B cell (primary cell): ENCODE results near the gene RECK. TPM values are rescaled to one million over a fixed set of nuclear protein-coding genes. Genes with fewer than 3 reads are reported as not detected.

Experiments
- ATAC-seq: fragments of 200-7000 bp; cut with Tn5 transposase; one replicate; pipeline ENCODE4 v1.10.0; 2021; ENCODE audit warnings: low read depth, mild to moderate bottlenecking, moderate number of reproducible peaks, moderate library complexity
- CTCF ChIA-PET: fragments of 350-600 bp; sonication (Branson Sonifier 250); formaldehyde crosslinking; loops from one replicate; lab custom pipeline; 2021; ENCODE audit warnings: antibody characterized with exemption, inconsistent platforms; lab: Charles Lee
- POLR2A ChIA-PET: fragments of 350-600 bp; sonication (Branson Sonifier 250); formaldehyde crosslinking; loops from one replicate; lab custom pipeline; 2021; ENCODE audit warnings: antibody characterized with exemption; lab: Charles Lee
- DNase-seq: peaks from one replicate; pipeline ENCODE4 v3.0.0; 2013
- H2AFZ ChIP-seq: 2 replicates; pipeline ENCODE4 v1.6.1; 2012; ENCODE audit warnings: mild to moderate bottlenecking, low read depth, low read length; ENCODE audit not compliant: insufficient read depth, poor library complexity, severe bottlenecking
- H3K27ac ChIP-seq, 2 donors: 1 replicate in 1 of 2; 2 replicates in 1 of 2; pipeline ENCODE4 v1.5.1; 2012 to 2013; ENCODE audit warnings: low read length in 2 of 2, mild to moderate bottlenecking in 2 of 2, moderate library complexity in 1 of 2
- H3K27me3 ChIP-seq, 4 experiments: fragments of 200-600 bp in 1 of 4; sonication (generic) in 1 of 4; replicated peaks in 1 of 4; 1 replicate in 2 of 4; 2 replicates in 2 of 4; pipeline versions ENCODE4 v1.6.1 to v1.7.0; 2013 to 2016; ENCODE audit warnings: low read length in 3 of 4, mild to moderate bottlenecking in 2 of 4, mixed read lengths in 1 of 4, moderate library complexity in 1 of 4; ENCODE audit not compliant: insufficient read depth in 4 of 4, control insufficient read depth in 3 of 4; ENCODE audit errors: control extremely low read depth in 1 of 4
- H3K36me3 ChIP-seq, 2 experiments: replicated peaks in 1 of 2; 1 replicate in 1 of 2; 2 replicates in 1 of 2; pipeline versions ENCODE4 v1.6.1 to v1.7.1; 2013; ENCODE audit warnings: low read length in 1 of 2; ENCODE audit not compliant: insufficient read depth in 2 of 2, control insufficient read depth in 1 of 2; ENCODE audit errors: control extremely low read depth in 1 of 2, extremely low read depth in 1 of 2
- H3K4me1 ChIP-seq, 2 donors: fragments of 200-600 bp in 1 of 2; sonication (generic) in 1 of 2; 1 replicate in 1 of 2; 2 replicates in 1 of 2; pipeline versions ENCODE4 v1.5.1 to v1.6.1; 2013 to 2017; ENCODE audit warnings: low read length in 2 of 2; ENCODE audit not compliant: control insufficient read depth in 2 of 2, insufficient read depth in 2 of 2
- H3K4me2 ChIP-seq: replicated peaks from 2 replicates; pipeline ENCODE3; 2012; ENCODE audit warnings: mild to moderate bottlenecking, low read depth, low read length; ENCODE audit not compliant: poor library complexity, severe bottlenecking
- H3K4me3 ChIP-seq, 5 experiments: fragments of 200-600 bp in 1 of 5; sonication (generic) in 1 of 5; 1 replicate in 3 of 5; 2 replicates in 2 of 5; pipeline versions ENCODE4 v1.5.1 to v1.7.0; 2011 to 2016; ENCODE audit warnings: low read length in 4 of 5, mild to moderate bottlenecking in 4 of 5, low read depth in 2 of 5, control low read depth in 1 of 5, moderate library complexity in 1 of 5; ENCODE audit not compliant: insufficient read depth in 1 of 5; ENCODE audit errors: control extremely low read depth in 1 of 5, extremely low read depth in 1 of 5
- H3K79me2 ChIP-seq: fragments of 200-600 bp; sonication (generic); one replicate; pipeline ENCODE4 v1.6.0; 2016; ENCODE audit warnings: low read length; ENCODE audit not compliant: control insufficient read depth, insufficient read depth
- H3K9ac ChIP-seq: fragments of 200-600 bp; sonication (generic); 2 replicates; pipeline ENCODE4 v1.6.1; 2017; ENCODE audit warnings: mild to moderate bottlenecking, low read length, moderate library complexity
- H3K9me3 ChIP-seq, 3 donors: one replicate each; pipeline versions ENCODE4 v1.6.1 to v1.7.1; 2013; ENCODE audit warnings: low read length in 2 of 3; ENCODE audit not compliant: control insufficient read depth in 2 of 3, insufficient read depth in 1 of 3; ENCODE audit errors: control extremely low read depth in 1 of 3
- H4K20me1 ChIP-seq: 2 replicates; pipeline ENCODE4 v1.6.0; 2012; ENCODE audit warnings: mild to moderate bottlenecking, low read length; ENCODE audit not compliant: insufficient read depth, control insufficient read depth, poor library complexity, severe bottlenecking
- H3K27ac Mint-ChIP-seq: one replicate; pipeline ENCODE4 v1.8.0; 2021; ENCODE audit warnings: mixed read lengths
- H3K27me3 Mint-ChIP-seq: one replicate; pipeline ENCODE4 v1.8.0; 2021; ENCODE audit warnings: mixed read lengths
- H3K4me1 Mint-ChIP-seq: one replicate; pipeline ENCODE4 v1.8.0; 2021; ENCODE audit warnings: mixed read lengths
- H3K4me3 Mint-ChIP-seq: one replicate; pipeline ENCODE4 v1.8.0; 2021; ENCODE audit warnings: mixed read lengths
- H3K9me3 Mint-ChIP-seq: one replicate; pipeline ENCODE4 v1.8.0; 2022; ENCODE audit warnings: mixed read lengths; ENCODE audit not compliant: insufficient read depth
- EZH2 ChIP-seq: IDR thresholded peaks from 2 replicates; pipeline ENCODE4 v1.6.1; 2012; ENCODE audit warnings: borderline replicate concordance, low read depth, mild to moderate bottlenecking, moderate library complexity, low read length; ENCODE audit not compliant: insufficient read depth, poor library complexity, severe bottlenecking
- WGBS: methylation state at CpG from one replicate; pipeline ENCODE4 v1.1.5; 2013; ENCODE audit warnings: missing lambda C conversion rate; ENCODE audit not compliant: insufficient coverage; 5-methylcytosine and 5-hydroxymethylcytosine counted together
- intact Hi-C: fragments of 100-400 bp; cut with micrococcal nuclease; formaldehyde crosslinking; loops from one replicate; pipeline ENCODE4 v1.10.0; 2022
- polyA plus RNA-seq: library from polyadenylated mRNA; depleted of rRNA; stranded (reverse); fragments of >200 nt; gene quantifications from 2 replicates; pipeline ENCODE4 v1.2.3, GENCODE V29; 2012
- total RNA-seq, 2 donors: library from RNA; stranded (reverse); fragments of 120-200 nt in 1 of 2; gene quantifications; 1 replicate in 1 of 2; 2 replicates in 1 of 2; pipeline versions ENCODE4 v1.2.3 to v1.2.4, GENCODE V29; 2013 to 2022
- TF ChIP-seq, protein P1 (sequence below): fragments of 200-600 bp; IDR thresholded peaks from one replicate; pipeline ENCODE4 v1.8.0; 2022; ENCODE audit warnings: antibody characterized with exemption, mild to moderate bottlenecking

Gene RECK
- total and polyA plus RNA-seq, 2 donors (not counting 1 experiment from before 2014, with no cell fraction given): 5.6 to 7.7 TPM

GRCh38 chr9:36045610-36046009, 8.9 kb downstream of the RECK start:
- no peak for ATAC-seq
- Histone ChIP-seq H3K9ac (no peak overlapping the region), H4K20me1 (no peaks in the 10 kb centered on the region), H3K4me1 (peaks cover 6 to 11% of the 10 kb centered on the region in 2 donors), H2AFZ (no peak overlapping the region), H3K27ac (no peak overlapping the region), H3K4me3 (no peak overlapping the region), H3K27me3 (no peaks in the 10 kb centered on the region), H3K4me2 (no peak overlapping the region), H3K79me2 (peaks cover 45% of the 10 kb centered on the region), H3K36me3 (no peaks in the 10 kb centered on the region), H3K9me3 (no peaks in the 10 kb centered on the region)
- no peaks in the 10 kb centered on the region for H3K9me3 Mint-ChIP-seq
- no peak overlapping the region for H3K4me3 Mint-ChIP-seq
- ChIA-PET POLR2A (no interaction called here), CTCF (interaction anchor here (0.8 to 1.6 kb wide), 2 partner anchors 22 to 94 kb away, joined by 3 to 4 read pairs; no protein-coding TSS in a partner anchor)
- H3K27ac Mint-ChIP-seq: no peak overlapping the region
- WGBS: 80% methylated on average over 1 of the region's 2 CpGs
- no peak for DNase-seq
- intact Hi-C loops: no loop called here
- peaks cover 33% of the 10 kb centered on the region for H3K4me1 Mint-ChIP-seq
- TF ChIP-seq EZH2: no peak
- TF ChIP-seq, protein P1, sequence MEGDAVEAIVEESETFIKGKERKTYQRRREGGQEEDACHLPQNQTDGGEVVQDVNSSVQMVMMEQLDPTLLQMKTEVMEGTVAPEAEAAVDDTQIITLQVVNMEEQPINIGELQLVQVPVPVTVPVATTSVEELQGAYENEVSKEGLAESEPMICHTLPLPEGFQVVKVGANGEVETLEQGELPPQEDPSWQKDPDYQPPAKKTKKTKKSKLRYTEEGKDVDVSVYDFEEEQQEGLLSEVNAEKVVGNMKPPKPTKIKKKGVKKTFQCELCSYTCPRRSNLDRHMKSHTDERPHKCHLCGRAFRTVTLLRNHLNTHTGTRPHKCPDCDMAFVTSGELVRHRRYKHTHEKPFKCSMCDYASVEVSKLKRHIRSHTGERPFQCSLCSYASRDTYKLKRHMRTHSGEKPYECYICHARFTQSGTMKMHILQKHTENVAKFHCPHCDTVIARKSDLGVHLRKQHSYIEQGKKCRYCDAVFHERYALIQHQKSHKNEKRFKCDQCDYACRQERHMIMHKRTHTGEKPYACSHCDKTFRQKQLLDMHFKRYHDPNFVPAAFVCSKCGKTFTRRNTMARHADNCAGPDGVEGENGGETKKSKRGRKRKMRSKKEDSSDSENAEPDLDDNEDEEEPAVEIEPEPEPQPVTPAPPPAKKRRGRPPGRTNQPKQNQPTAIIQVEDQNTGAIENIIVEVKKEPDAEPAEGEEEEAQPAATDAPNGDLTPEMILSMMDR: no peak
- no peaks in the 10 kb centered on the region for H3K27me3 Mint-ChIP-seq

GRCh38 chr9:36046923-36047322, 10.2 kb downstream of the RECK start:
- WGBS: no CpG with 5 or more reads among the region's 2 CpGs
- no peak for DNase-seq
- no peak for ATAC-seq
- POLR2A ChIA-PET: no interaction called here
- no peaks in the 10 kb centered on the region for H3K27me3 ChIP-seq
- Mint-ChIP-seq H3K27ac (no peak overlapping the region), H3K4me3 (no peak overlapping the region), H3K4me1 (peaks cover 23% of the 10 kb centered on the region), H3K27me3 (no peaks in the 10 kb centered on the region), H3K9me3 (no peaks in the 10 kb centered on the region)
- H3K79me2 ChIP-seq: peaks cover 45% of the 10 kb centered on the region
- peaks cover 0 to 3% of the 10 kb centered on the region in 2 donors for H3K4me1 ChIP-seq
- H3K4me3 ChIP-seq: no peak overlapping the region
- H3K36me3 ChIP-seq: no peaks in the 10 kb centered on the region
- H3K9ac ChIP-seq: no peak overlapping the region
- H4K20me1 ChIP-seq: no peaks in the 10 kb centered on the region
- no peak overlapping the region for H2AFZ ChIP-seq
- no peak overlapping the region for H3K27ac ChIP-seq
- H3K9me3 ChIP-seq: no peaks in the 10 kb centered on the region
- CTCF ChIA-PET: interaction anchor here (1.6 kb wide), 1 partner anchor 23 kb away, joined by 4 read pairs; no protein-coding TSS in a partner anchor
- TF ChIP-seq, protein P1: no peak
- no peak for TF ChIP-seq EZH2
- H3K4me2 ChIP-seq: no peak overlapping the region
- intact Hi-C loops: no loop called here
